IMR-90 (cell line): ENCODE measurements around the gene CCDC88B.

ENCODE experiments used
- CTCF ChIP-seq: conservative IDR thresholded peaks from 2 replicates; pipeline ENCODE4 v1.5.1; 2012; ENCODE audit warnings: mild to moderate bottlenecking, low read depth, low read length, improper control_type of control experiment
- MAFK ChIP-seq: IDR thresholded peaks from 2 replicates; pipeline ENCODE4 v1.6.1; 2012; ENCODE audit warnings: low read depth, low read length, improper control_type of control experiment

GRCh38 chr11:64327375-64327774, 12.6 kb upstream of the CCDC88B start:
- TF ChIP-seq CTCF = no peak
- no peak for TF ChIP-seq MAFK
